GM21825 (cell line): ENCODE results near the gene PAK5.

Source experiments
- ATAC-seq: cut with Tn5 transposase; IDR thresholded peaks from one replicate; pipeline ENCODE4 v1.9.1; 2021; ENCODE audit warnings: mild to moderate bottlenecking, moderate library complexity; ENCODE audit not compliant: unreplicated experiment

The PAK5 gene

DNA sequence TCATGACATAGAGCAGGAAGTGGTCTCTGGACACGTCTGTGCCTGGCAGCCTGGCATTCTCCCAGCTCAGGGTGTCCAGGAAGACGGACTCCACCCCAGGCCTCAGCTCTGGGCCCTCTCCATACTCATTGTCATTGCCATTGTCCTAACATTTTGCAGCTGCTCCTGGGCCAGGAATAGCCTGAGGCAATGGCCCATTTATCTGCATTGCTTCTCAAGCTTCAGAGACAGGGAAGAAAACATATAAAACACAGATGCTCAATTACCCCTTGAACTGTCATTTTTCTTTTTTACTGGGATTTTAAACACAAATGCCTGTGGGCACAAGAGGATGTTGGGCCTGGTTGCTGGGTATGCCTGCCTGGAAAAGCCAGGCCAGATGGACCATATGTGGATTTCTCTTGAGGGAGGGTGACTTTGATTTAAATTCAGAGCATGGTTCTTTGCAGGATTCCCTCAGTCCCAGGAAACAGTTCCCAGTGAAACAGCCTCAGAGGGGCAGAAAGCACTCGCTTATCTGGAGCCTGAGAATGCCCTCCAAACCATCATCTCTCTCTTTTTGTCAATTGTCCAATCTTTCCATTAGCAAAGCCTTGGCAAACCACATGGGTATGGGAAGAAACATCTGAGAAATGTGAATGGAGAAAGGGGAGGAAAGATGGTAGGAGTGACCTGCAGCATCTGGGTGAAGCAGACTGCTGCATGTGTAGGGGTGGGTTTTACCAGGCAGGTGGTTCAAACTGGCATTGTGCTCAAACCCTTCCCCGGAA is 306.6 kb downstream of the PAK5 start:
- ATAC-seq: no peak

DNA sequence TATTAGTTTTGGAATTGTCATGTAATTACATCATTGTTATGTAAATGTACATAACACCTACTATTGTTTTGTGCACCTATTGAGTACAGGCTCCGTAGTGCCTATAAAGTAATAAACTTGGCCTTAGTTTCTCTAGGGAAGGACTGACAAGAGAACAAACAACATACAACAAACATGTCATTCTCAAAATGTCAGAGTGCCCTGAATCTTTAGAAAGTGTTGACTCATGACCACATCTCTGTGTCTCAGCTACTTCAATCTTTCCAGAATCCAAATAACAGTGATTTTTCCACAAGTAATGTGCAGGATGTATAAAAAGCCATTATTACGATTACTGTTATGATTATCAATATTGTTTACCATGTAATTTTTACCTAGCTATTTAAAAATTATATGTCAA is 307.3 kb downstream of the PAK5 start:
- ATAC-seq: no peak

GRCh38 chr20:9523636-9524035 is 315.2 kb downstream of the PAK5 start:
- no peak for ATAC-seq

- ATAC-seq: no peak
These were observed 318.8 kb downstream of the PAK5 start for GRCh38 chr20:9520086-9520485.

GRCh38 chr20:9518576-9519175 is 320.2 kb downstream of the PAK5 start:
- no peak for ATAC-seq

- no peak for ATAC-seq
These were observed 321.3 kb downstream of the PAK5 start for GRCh38 chr20:9517297-9518162.

GRCh38 chr20:9516234-9516871 is 322.5 kb downstream of the PAK5 start:
- ATAC-seq: no peak

DNA sequence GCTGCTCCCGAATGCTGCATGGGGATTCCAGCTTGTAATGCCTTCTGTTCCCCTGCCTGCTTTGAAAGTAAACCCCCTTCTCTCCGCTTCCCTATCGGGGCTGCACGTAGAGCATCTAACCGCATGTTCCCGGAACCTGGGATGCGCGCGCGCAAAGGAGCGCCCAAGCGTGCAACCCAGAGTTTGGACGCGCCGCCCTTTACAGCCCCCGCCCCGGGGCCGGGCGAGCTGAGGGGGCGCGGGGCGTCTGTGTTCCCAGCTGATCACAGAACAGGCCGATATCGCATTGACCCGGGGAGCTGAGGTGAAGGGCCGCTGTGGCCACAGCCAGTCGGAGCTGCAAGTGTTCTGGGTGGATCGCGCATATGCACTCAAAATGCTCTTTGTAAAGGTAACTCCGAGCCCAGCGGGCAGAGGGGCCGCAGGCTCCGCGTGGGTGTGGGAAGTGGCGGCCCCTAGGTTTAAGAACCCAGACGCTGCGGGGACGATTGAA is 323.1 kb downstream of the PAK5 start:
- no peak for ATAC-seq

DNA sequence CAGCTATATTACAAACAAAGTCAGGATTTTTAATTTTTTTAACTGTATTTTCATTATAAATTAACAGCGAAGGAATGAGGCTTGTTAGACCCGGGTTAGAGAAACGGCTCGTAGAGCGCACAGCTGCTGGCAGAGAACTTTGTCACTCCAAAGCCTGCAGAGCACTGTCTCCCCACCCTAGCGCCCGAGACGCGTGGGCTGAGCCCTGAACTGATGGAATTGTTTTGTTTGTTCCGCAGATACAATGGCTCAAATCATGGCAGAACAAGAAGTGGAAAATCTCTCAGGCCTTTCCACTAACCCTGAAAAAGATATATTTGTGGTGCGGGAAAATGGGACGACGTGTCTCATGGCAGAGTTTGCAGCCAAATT is 323.7 kb downstream of the PAK5 start:
- ATAC-seq: no peak

DNA sequence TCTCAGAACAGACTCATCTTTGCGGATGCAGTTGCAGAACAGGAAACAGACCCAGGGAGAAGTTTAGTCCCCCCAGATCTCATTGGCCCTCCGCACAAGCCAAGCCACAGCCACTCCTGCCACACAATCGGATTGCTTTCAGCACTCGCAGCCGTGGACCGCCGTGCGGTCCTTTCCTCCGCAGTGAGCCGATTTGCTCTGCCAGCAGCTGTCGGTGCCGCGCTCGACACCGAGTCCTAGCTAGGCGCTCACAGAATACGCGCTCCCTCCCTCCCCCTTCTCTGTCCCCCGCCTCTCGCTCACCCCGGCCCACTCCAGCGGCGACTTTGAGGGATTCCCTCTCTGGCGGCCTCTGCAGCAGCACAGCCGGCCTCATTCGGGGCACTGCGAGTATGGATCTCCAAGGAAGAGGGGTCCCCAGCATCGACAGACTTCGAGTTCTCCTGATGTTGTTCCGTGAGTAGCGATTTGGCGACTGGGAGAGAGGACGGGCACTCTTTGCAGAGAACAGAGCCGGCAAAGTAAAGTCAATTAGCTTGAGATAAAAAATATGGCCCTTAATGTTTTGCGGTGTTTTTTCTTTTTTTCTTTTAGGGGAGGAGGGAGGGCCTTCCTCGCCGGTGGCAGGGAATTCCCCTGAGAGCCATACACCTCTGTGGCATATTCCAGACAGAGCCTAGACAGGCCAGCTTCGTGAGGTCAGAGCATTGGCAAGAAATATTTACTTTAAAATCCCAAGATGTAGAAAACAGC is 324.2 kb downstream of the PAK5 start, which contains the start of gene LAMP5:
Gene LAMP5 (plus strand): TSS at position 130 of the 753 bp plus-strand sequence. CDS start 263 bp downstream, at position 393.
- ATAC-seq: no peak

- ATAC-seq: no peak
These were observed 324.8 kb downstream of the PAK5 start for GRCh38 chr20:9514072-9514460.

GRCh38 chr20:9510911-9511310 is 328.0 kb downstream of the PAK5 start:
- peak; percentile 51 for ATAC-seq

DNA sequence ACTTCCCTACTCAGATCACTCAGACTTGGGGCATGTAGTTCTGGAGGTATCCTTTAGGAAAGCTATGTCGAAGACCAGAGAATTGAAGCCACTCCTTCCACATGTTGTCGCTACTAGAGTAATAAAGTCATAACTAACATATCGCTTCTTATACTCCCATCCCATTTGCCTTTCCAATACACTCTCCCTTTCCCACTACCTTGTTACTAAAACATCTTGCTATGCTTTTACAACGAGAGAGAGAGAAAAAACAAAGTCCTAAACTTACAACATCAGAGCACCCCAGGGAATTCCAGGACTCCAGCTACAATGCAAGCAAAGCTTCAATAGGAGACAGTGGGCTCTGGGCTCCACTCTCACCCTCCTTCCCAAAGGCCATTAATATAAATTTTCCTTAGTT is 329.6 kb downstream of the PAK5 start:
- ATAC-seq: no peak

- ATAC-seq: no peak
These were observed 330.1 kb downstream of the PAK5 start for GRCh38 chr20:9508696-9509178.

DNA sequence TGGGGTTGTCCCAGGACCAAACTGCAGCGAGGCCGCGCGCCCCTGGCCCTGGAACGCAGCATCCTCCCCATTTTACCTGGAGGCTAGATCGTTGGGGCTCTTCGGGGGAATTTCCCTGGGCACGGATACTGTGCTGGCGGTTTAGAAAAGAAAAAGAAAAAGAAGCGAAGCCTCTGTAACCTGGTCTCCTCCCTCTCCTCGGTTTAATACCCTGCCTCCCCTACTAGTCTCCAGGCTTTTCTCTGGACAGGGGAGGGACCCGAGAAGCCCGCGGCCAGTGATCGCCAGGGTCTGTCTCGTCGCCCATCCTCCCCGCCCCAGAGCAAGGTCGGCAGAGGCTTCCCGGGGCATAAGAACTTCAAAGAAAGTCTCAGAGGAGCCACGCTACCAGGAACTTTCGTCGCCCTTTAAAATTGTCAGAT is 330.6 kb downstream of the PAK5 start:
- ATAC-seq: no peak

DNA sequence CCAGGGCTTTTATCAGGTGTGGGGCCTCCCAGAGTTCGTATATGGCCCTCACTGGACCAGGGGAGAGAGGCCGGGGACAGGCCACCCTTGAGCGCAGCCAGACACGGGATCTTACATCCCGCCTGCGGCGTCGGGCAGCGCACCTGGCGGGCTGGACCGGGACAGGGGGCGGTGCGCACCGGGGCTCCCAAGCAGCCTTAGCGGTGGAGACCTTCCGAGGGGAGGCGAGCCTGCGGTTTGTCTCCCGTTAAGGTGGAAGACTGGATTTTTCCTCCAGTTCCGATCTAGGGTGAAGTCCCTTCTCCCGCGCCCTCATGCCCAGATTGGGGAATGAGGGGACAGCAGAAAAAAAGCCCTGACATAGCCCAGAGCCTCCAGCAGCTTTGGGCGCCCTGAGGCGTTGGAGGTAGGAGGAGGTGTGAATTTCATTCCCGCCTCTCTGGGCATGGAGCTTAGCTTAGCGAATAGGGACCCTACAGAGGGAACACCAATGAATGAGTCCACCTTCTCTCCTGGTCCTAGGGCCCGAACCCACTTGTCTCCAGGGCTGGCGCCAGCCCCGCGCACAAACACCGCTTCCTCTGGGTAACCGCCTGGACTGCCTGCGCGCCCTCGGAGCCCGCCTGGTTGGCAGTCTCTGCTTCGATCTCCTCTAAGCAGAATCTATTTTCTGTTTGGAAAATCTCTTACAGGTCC is 331.2 kb downstream of the PAK5 start:
- ATAC-seq: no peak

- ATAC-seq: no peak
These were observed 331.9 kb downstream of the PAK5 start for GRCh38 chr20:9506964-9507369.

DNA sequence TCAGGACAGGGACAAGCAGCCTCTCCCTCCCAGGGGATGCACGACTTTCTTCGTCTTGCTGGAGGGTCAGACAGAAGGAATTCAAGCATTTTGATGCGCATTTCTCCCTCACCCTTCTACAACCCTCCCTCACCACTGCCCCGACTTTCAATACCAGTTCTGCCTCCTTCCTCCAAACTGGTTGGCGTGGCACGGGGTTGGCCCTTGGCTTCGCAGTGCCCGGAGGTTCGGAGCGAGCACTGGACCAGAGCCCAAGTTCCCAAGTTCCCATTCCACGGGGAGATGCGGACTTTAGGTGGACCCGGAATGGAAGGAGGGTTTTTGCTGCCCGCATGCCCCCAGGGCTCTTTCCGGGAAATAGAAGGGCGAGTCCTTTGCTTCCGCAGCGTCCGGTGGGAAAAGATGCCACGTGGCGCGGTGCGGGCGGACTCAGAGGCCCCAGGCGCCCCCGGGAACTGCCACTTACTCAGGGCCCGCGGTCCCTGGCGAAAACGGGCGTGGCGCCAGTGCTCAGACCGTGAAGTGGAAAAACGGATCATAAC is 332.5 kb downstream of the PAK5 start:
- ATAC-seq: no peak

DNA sequence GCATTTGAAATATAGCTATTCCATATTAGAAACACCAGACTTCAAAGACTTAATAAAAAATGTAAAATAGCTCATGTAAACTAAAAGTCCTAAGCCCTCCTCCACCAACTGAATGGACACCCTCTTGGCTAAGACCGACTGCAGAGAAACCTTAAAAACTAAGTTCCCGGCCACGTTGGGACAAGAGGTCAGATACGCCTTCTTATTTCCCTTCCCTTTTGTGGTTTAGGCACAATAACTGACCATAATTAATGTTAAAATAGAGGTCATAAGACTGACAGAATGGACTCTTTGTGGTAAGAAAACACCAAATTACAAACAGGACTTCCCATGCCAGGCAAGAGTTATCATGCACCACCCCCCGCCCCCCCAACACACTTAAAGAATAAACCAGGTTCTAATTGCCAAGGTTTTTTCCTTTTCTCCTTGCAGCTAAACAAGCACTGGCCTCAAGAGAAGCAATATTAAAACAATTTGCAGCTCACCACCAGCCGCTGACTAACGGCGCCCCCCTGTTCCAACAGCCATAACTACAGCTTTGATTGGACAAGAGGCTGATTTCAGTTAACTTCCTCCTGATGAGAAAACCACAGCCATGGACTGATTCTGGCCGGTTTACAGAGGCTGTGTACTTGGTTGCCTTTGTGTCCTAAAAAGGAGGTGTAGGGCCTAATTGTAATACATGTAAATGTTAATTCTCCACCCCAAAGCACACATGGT is 335.2 kb downstream of the PAK5 start:
- no peak for ATAC-seq
